Gastrocnemius medialis (tissue), 4 donors: ENCODE data around the gene TFF1.

ENCODE experiments used
- CTCF ChIP-seq, 5 experiments: fragments of 450-650 bp in 3 of 5; fragments of 200-600 bp in 2 of 5; sonication (generic) in 2 of 5; IDR thresholded peaks in 4 of 5; conservative IDR thresholded peaks in 1 of 5; 1 replicate in 4 of 5; 2 replicates in 1 of 5; pipeline ENCODE4 v1.5.1; 2016 to 2019; ENCODE audit warnings: antibody characterized with exemption in 5 of 5, mild to moderate bottlenecking in 3 of 5, moderate library complexity in 3 of 5
- POLR2A ChIP-seq, 2 donors: fragments of 450-650 bp; IDR thresholded peaks; one replicate each; pipeline ENCODE4 v1.6.1; 2017; ENCODE audit warnings: antibody characterized with exemption in 2 of 2, mild to moderate bottlenecking in 2 of 2, moderate library complexity in 2 of 2

- TF ChIP-seq CTCF (IDR thresholded peaks at IDR 0.05 in 4 of 5, conservative IDR thresholded peaks at IDR 0.05 in 1 of 5) (no peak), POLR2A (IDR thresholded peaks at IDR 0.05) (no peak)
Observed at GRCh38 chr21:42343963-42344510, 22.3 kb downstream of the TFF1 start.
